Hepatocyte (in vitro differentiated cells): ENCODE measurements around the gene PTPRN2. TPM values are rescaled to one million over a fixed set of nuclear protein-coding genes. Genes with fewer than 3 reads are reported as not detected.
A peak's percentile ranks its signal among the peaks of the same experiment; 100 is the strongest.

Experiments
- DNase-seq: peaks from one replicate; pipeline ENCODE4 v3.0.0-alpha.2; 2016; ENCODE audit warnings: low spot score
- H2AFZ ChIP-seq: fragments of 200-600 bp; sonication (generic); 2 replicates; pipeline ENCODE4 v1.6.0; 2016; ENCODE audit warnings: antibody characterized with exemption, mild to moderate bottlenecking
- H3K27ac ChIP-seq: fragments of 200-600 bp; sonication (generic); 2 replicates; pipeline ENCODE4 v1.5.1; 2016; ENCODE audit warnings: mild to moderate bottlenecking
- H3K27me3 ChIP-seq: fragments of 200-600 bp; sonication (generic); 2 replicates; pipeline ENCODE4 v1.6.1; 2016
- H3K36me3 ChIP-seq: fragments of 200-600 bp; sonication (generic); replicated peaks from 2 replicates; pipeline ENCODE4 v1.5.1; 2016; ENCODE audit warnings: low read depth; ENCODE audit not compliant: insufficient read depth
- H3K4me1 ChIP-seq: fragments of 200-600 bp; sonication (generic); 2 replicates; pipeline ENCODE4 v1.5.1; 2016; ENCODE audit warnings: mild to moderate bottlenecking, moderate library complexity; ENCODE audit not compliant: insufficient read depth
- H3K4me2 ChIP-seq: fragments of 200-600 bp; sonication (generic); 2 replicates; pipeline ENCODE4 v1.6.0; 2016
- H3K4me3 ChIP-seq: fragments of 200-600 bp; sonication (generic); 2 replicates; pipeline ENCODE4 v1.5.1; 2016; ENCODE audit warnings: mild to moderate bottlenecking
- H3K79me2 ChIP-seq: fragments of 200-600 bp; sonication (generic); 2 replicates; pipeline ENCODE4 v1.6.0; 2017; ENCODE audit warnings: mild to moderate bottlenecking
- H3K9me2 ChIP-seq: fragments of 200-600 bp; sonication (generic); replicated peaks from 2 replicates; pipeline ENCODE4 v1.6.0; 2017; ENCODE audit warnings: mild to moderate bottlenecking; ENCODE audit not compliant: insufficient read depth
- H3K9me3 ChIP-seq: fragments of 200-600 bp; sonication (generic); 2 replicates; pipeline ENCODE4 v1.5.1; 2016; ENCODE audit warnings: low read depth, mild to moderate bottlenecking
- H4K20me1 ChIP-seq: fragments of 200-600 bp; sonication (generic); 2 replicates; pipeline ENCODE4 v1.6.0; 2016; ENCODE audit warnings: mild to moderate bottlenecking; ENCODE audit not compliant: insufficient read depth, poor library complexity, severe bottlenecking
- EZH2 ChIP-seq: fragments of 200-600 bp; sonication (generic); IDR thresholded peaks from 2 replicates; pipeline ENCODE4 v1.6.1; 2016; ENCODE audit warnings: antibody characterized with exemption, mild to moderate bottlenecking, borderline replicate concordance
- EZH2phosphoT487 ChIP-seq: fragments of 200-600 bp; sonication (generic); IDR thresholded peaks from one replicate; pipeline ENCODE4 v1.6.1; 2018; ENCODE audit warnings: antibody characterized with exemption, mild to moderate bottlenecking, low read depth, moderate library complexity; ENCODE audit not compliant: unreplicated experiment, severe bottlenecking
- WGBS: methylation state at CpG from one replicate; pipeline ENCODE4 v1.1.6; 2016; ENCODE audit warnings: low lambda C conversion rate; ENCODE audit errors: missing lambda C conversion rate; 5-methylcytosine and 5-hydroxymethylcytosine counted together
- polyA plus RNA-seq: library from polyadenylated mRNA; unstranded; fragments of >200 nt; fragmentation: Nextera tagmentation; extraction: Ambion mirVana; gene quantifications from 2 replicates; pipeline ENCODE4 v1.2.1, GENCODE V29; 2016
- total RNA-seq: library from RNA; depleted of rRNA; stranded (reverse); fragments of >200 nt; gene quantifications from 2 replicates; pipeline ENCODE4 v1.2.3, GENCODE V29; 2014
- TF ChIP-seq, protein P1 (sequence below): fragments of 200-600 bp; sonication (generic); IDR thresholded peaks from 2 replicates; pipeline ENCODE4 v1.5.1; 2016; ENCODE audit warnings: antibody characterized with exemption, mild to moderate bottlenecking; ENCODE audit not compliant: poor library complexity

PTPRN2 gene
- total and polyA plus RNA-seq, 2 experiments from 2014 or later, result 2.1 to 3.3 TPM

DNA sequence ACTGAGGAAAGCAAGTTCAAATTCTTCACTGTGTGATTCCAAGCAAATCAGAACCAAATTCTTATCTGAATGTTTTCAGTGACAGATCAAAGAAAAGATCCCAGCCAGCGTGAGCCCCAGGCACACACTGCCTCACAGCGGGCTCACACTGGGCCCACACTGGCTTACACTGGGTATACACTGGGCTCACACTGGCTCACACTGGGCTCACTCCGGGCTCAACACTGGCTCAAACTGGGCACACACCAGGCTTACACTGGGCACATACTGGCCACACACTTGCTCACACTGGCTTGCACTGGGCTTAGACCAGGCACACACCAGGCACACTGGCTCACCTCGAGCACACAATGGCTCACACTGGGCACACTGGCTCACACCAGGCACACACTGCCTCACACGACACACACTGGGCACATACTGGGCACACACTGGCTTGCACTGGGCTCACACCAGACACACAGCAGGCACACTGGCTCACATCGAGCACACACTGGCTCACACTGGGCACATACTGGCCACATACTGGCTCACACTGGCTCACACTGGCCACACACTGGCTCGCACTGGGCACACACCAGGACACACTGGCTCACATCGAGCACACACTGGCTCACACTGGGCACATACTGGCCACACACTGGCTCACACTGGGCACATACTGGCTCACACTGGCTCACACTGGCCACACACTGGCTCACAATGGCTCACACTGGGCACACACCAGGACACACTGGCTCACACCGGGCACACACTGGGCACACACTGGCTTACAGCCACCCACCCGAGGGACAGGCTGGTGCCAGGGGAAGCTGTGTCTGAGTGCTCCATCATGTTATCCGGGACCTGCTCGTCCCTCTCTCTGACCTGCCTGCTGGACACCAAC lies 156.3 kb downstream of the PTPRN2 start:
- H2AFZ ChIP-seq, result no peak overlapping the region
- DNase-seq, result no peak
- H3K27me3 ChIP-seq, result no peaks in the 10 kb centered on the region
- H3K9me3 ChIP-seq, result no peaks in the 10 kb centered on the region
- H3K4me2 ChIP-seq, result peak overlapping the region; percentile 65
- H3K4me1 ChIP-seq, result peaks cover 18% of the 10 kb centered on the region
- TF ChIP-seq, protein P1, sequence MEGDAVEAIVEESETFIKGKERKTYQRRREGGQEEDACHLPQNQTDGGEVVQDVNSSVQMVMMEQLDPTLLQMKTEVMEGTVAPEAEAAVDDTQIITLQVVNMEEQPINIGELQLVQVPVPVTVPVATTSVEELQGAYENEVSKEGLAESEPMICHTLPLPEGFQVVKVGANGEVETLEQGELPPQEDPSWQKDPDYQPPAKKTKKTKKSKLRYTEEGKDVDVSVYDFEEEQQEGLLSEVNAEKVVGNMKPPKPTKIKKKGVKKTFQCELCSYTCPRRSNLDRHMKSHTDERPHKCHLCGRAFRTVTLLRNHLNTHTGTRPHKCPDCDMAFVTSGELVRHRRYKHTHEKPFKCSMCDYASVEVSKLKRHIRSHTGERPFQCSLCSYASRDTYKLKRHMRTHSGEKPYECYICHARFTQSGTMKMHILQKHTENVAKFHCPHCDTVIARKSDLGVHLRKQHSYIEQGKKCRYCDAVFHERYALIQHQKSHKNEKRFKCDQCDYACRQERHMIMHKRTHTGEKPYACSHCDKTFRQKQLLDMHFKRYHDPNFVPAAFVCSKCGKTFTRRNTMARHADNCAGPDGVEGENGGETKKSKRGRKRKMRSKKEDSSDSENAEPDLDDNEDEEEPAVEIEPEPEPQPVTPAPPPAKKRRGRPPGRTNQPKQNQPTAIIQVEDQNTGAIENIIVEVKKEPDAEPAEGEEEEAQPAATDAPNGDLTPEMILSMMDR, result no peak
- TF ChIP-seq EZH2phosphoT487, result no peak
- TF ChIP-seq EZH2, result no peak
- H3K79me2 ChIP-seq, result no peaks in the 10 kb centered on the region
- no peaks in the 10 kb centered on the region for H3K9me2 ChIP-seq
- H3K36me3 ChIP-seq, result no peaks in the 10 kb centered on the region
- 93% methylated on average over 12 of the region's 12 CpGs for WGBS
- H4K20me1 ChIP-seq, result no peaks in the 10 kb centered on the region
- H3K4me3 ChIP-seq, result no peak overlapping the region
- peak overlapping the region; percentile 95 for H3K27ac ChIP-seq

DNA sequence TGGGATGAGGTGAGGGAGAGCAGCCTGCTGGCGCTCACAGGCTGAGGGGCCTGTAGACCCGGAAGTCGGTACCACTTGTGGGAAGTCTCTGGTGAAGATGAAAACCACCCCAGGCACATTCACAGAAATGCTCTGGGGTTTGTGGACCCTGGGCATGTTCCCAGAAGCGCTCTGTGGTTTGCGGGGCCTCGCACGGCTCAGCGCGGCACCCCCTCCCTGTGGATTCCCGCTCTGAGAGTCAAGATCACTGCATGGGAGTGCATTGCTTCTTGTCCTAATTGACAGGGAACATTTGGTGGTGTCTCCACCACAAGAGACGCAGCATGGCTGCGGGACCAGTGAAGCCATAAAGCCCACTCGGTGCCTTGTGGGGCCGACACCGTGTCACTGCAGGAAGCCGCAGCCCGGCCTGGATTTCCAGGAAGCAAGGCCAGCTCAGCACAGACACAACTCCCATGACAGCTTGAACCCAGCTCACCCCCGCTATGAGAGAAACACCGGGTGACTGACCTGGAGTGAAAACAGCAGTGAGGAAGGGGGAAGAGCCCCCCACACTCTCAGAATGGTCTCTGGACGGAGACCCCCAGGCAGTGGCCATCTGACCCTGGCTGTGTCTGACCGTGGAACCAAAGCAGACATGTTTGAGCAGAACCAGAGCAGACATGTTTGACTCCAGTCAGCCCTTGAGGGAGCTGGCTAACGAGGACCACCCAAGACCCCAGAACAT lies 157.2 kb downstream of the PTPRN2 start:
- Histone ChIP-seq H3K9me2 (no peaks in the 10 kb centered on the region), H3K27ac (no peak overlapping the region), H3K36me3 (no peaks in the 10 kb centered on the region), H3K4me1 (peaks cover 18% of the 10 kb centered on the region), H4K20me1 (no peaks in the 10 kb centered on the region), H3K9me3 (no peaks in the 10 kb centered on the region), H3K27me3 (no peaks in the 10 kb centered on the region), H2AFZ (no peak overlapping the region), H3K4me2 (no peak overlapping the region), H3K79me2 (no peaks in the 10 kb centered on the region), H3K4me3 (no peak overlapping the region)
- WGBS, result 90% methylated on average over 22 of the region's 22 CpGs
- TF ChIP-seq EZH2phosphoT487 (no peak), EZH2 (no peak)
- TF ChIP-seq, protein P1, result no peak
- no peak for DNase-seq

DNA sequence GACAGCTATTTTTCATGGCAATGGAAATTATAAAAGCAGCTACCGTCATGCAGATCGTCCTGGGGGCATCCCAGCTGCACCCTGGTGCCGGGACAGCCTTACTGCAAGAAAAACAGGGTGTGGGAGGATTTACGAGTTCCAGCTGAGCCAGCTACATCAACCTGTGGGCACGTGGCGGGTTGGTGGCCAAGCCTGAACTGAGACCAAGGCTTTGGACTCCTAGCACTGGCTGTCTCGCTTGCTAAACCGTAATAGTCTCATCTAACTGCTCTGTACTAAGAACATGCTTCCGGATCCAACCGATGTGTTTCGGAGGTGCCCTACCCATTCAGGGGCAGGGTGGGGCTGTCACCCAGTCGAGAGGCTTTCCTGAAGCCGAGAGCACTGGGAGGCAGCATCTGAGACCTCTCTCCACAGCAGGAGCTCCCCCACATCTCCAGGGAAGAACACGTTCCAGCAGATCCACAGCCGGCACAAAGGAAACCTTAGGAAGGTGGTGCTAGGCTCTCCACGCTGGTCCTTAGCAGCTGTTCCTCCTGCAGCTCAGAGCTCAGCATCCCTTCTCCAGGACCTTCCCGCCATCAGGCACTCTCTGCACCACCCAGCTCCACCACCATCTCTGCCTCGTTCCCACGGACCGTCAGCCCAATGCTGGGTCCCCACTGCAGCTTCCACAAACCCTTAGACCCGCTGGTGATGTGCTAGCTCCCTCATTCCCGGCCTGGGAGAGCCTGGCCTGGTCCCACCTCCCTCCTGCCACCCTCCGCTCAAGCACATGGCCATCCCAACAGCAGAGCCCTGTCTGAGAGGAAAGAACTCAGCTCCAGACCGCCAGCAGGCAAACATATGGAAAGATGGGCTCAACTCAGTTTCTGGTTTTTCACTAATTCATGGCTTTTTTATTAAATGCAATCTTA lies 158.5 kb downstream of the PTPRN2 start:
- Histone ChIP-seq H4K20me1 (no peaks in the 10 kb centered on the region), H3K9me3 (no peaks in the 10 kb centered on the region), H3K4me2 (no peak overlapping the region), H2AFZ (no peak overlapping the region), H3K27me3 (no peaks in the 10 kb centered on the region), H3K79me2 (no peaks in the 10 kb centered on the region), H3K4me3 (no peak overlapping the region), H3K27ac (no peak overlapping the region), H3K36me3 (no peaks in the 10 kb centered on the region), H3K4me1 (peaks cover 18% of the 10 kb centered on the region), H3K9me2 (no peaks in the 10 kb centered on the region)
- WGBS, result 81% methylated on average over 23 of the region's 24 CpGs
- DNase-seq, result no peak
- TF ChIP-seq, protein P1, result no peak
- TF ChIP-seq EZH2phosphoT487 (no peak), EZH2 (no peak)
